Measurements from ENCODE around the gene ADAM19.

Gene ADAM19

GRCh38 chr5:157521704-157522029 lies 53.9 kb downstream of the ADAM19 start:
- no peak for DNase-seq (ENCODE audit: low spot score)
- TF ChIP-seq, protein P1, sequence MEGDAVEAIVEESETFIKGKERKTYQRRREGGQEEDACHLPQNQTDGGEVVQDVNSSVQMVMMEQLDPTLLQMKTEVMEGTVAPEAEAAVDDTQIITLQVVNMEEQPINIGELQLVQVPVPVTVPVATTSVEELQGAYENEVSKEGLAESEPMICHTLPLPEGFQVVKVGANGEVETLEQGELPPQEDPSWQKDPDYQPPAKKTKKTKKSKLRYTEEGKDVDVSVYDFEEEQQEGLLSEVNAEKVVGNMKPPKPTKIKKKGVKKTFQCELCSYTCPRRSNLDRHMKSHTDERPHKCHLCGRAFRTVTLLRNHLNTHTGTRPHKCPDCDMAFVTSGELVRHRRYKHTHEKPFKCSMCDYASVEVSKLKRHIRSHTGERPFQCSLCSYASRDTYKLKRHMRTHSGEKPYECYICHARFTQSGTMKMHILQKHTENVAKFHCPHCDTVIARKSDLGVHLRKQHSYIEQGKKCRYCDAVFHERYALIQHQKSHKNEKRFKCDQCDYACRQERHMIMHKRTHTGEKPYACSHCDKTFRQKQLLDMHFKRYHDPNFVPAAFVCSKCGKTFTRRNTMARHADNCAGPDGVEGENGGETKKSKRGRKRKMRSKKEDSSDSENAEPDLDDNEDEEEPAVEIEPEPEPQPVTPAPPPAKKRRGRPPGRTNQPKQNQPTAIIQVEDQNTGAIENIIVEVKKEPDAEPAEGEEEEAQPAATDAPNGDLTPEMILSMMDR (IDR thresholded peaks at IDR 0.05; ENCODE audit: extremely low read depth, insufficient read depth, missing control alignments): no peak
- in situ Hi-C loops (cut with MboI; ENCODE audit: low pct_unique_long_range_greater_than_20kb, low sequenced_read_pairs, unreplicated experiment): no loop called here

- DNase-seq (ENCODE audit: low spot score): no peak
- in situ Hi-C loops (cut with MboI; ENCODE audit: low pct_unique_long_range_greater_than_20kb, low sequenced_read_pairs, unreplicated experiment): no loop called here
- TF ChIP-seq, protein P1 (IDR thresholded peaks at IDR 0.05; ENCODE audit: extremely low read depth, insufficient read depth, missing control alignments): no peak
These were observed 54.5 kb downstream of the ADAM19 start for GRCh38 chr5:157520911-157521703.

- in situ Hi-C loops (cut with MboI; ENCODE audit: low pct_unique_long_range_greater_than_20kb, low sequenced_read_pairs, unreplicated experiment): no loop called here
- DNase-seq (ENCODE audit: low spot score): peak; percentile 81
- TF ChIP-seq, protein P1 (IDR thresholded peaks at IDR 0.05; ENCODE audit: extremely low read depth, insufficient read depth, missing control alignments): no peak
These were observed 55.9 kb downstream of the ADAM19 start for GRCh38 chr5:157519579-157520253.

GRCh38 chr5:157518963-157519362 lies 56.6 kb downstream of the ADAM19 start:
- TF ChIP-seq, protein P1 (IDR thresholded peaks at IDR 0.05; ENCODE audit: extremely low read depth, insufficient read depth, missing control alignments): no peak
- peak; percentile 47 for DNase-seq (ENCODE audit: low spot score)
- in situ Hi-C loops (cut with MboI; ENCODE audit: low pct_unique_long_range_greater_than_20kb, low sequenced_read_pairs, unreplicated experiment): no loop called here

DNA sequence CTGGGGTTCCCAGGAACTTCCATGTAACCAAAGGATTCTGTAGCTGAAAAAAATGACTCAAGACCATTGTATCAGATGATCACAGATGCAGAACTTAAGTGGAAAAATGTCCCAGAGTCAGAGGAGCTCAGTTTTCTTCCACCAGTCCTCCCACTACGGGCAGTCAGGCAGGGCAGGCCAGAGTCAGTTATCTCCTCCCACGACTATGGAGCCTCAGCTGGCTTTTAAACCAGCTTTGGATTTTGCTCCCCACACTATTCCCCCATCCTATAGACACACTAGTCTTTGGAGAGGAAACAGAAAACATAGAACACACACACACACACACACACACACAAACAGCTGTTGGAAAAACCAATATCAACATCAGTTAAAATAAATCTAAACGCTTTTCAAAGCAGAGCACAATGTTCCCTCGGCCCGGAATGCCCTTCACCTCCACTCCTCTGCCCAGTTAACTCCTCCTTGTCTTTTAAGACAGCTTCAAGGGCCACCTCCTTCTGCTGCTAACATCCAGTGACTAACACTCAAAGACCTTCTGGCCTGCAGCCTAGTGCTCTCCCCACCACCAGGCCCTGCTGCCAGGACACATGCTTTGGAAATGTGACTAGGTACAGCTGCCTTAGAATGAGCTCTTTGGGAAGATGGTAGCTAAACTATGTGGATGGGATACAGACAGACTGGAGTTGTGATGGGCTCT lies 58.8 kb downstream of the ADAM19 start:
- in situ Hi-C loops (cut with MboI; ENCODE audit: low pct_unique_long_range_greater_than_20kb, low sequenced_read_pairs, unreplicated experiment): no loop called here
- TF ChIP-seq, protein P1 (IDR thresholded peaks at IDR 0.05; ENCODE audit: extremely low read depth, insufficient read depth, missing control alignments): no peak
- DNase-seq (ENCODE audit: low spot score): no peak

DNA sequence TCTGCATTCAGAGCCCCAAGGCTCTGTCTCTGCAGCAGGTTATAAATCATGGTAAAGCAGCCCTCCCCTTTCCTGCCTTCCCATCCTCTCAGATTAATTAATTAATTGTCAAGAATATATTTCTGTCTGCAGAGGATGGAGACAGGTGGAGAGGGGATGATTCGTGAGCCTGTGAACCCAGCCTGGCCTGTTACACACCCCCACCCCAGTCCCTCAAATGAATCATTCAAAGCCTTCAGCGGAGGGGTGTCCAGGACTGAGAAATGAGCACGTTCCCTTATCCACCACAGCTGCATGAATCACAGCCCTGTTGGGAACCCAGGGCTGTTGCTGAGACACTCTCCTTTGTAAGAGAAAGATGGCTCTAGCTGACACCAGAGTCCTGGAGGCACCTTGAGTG lies 59.6 kb downstream of the ADAM19 start:
- no peak for DNase-seq (ENCODE audit: low spot score)
- in situ Hi-C loops (cut with MboI; ENCODE audit: low pct_unique_long_range_greater_than_20kb, low sequenced_read_pairs, unreplicated experiment): no loop called here
- TF ChIP-seq, protein P1 (IDR thresholded peaks at IDR 0.05; ENCODE audit: extremely low read depth, insufficient read depth, missing control alignments): no peak

Measured in GM13977 (cell line).